H1 (cell line): ENCODE data around the gene MOB3C. TPM values are rescaled to one million over a fixed set of nuclear protein-coding genes. Genes with fewer than 3 reads are reported as not detected.

ENCODE experiments used
- CTCF ChIA-PET: fragments of 300-600 bp; sonication (Branson Sonifier 250); formaldehyde crosslinking; loops from one replicate; lab custom pipeline; 2021; ENCODE audit not compliant: partially characterized antibody; lab: Charles Lee
- POLR2A ChIA-PET: fragments of 300-600 bp; sonication (Branson Sonifier 250); formaldehyde crosslinking; loops from one replicate; lab custom pipeline; 2021; ENCODE audit warnings: inconsistent platforms; ENCODE audit not compliant: partially characterized antibody; lab: Charles Lee
- DNase-seq, 2 experiments: peaks; one replicate each; pipeline versions ENCODE4 v3.0.0 to v3.0.0-alpha.2; 2010 to 2022; ENCODE audit warnings: low spot score in 2 of 2, low read depth in 1 of 2, mixed read lengths in 1 of 2
- FAIRE-seq: peaks from 2 replicates; lab custom pipeline; 2011; peaks lifted over from hg19 to GRCh38; lab: Jason Lieb, UNC
- H2AFZ ChIP-seq: 2 replicates; pipeline ENCODE4 v1.8.1; 2012; ENCODE audit warnings: low read length, inconsistent platforms
- H2AK5ac ChIP-seq: 2 replicates; pipeline ENCODE4 v1.6.1; 2013; ENCODE audit warnings: low read depth, low read length
- H2BK120ac ChIP-seq: replicated peaks from 2 replicates; pipeline ENCODE3; 2013; ENCODE audit warnings: low read depth, low read length, inconsistent platforms
- H2BK12ac ChIP-seq: 2 replicates; pipeline ENCODE4 v1.6.1; 2013; ENCODE audit warnings: low read depth, low read length
- H2BK15ac ChIP-seq: 2 replicates; pipeline ENCODE4 v1.6.1; 2013; ENCODE audit warnings: low read length
- H2BK20ac ChIP-seq: 2 replicates; pipeline ENCODE4 v1.6.1; 2013; ENCODE audit warnings: low read length
- H2BK5ac ChIP-seq: 2 replicates; pipeline ENCODE4 v1.6.1; 2013; ENCODE audit warnings: low read depth, low read length
- H3K14ac ChIP-seq: 2 replicates; pipeline ENCODE4 v1.6.1; 2013; ENCODE audit warnings: inconsistent platforms; ENCODE audit not compliant: insufficient read length
- H3K18ac ChIP-seq: 2 replicates; pipeline ENCODE4 v1.6.1; 2013; ENCODE audit warnings: low read length; ENCODE audit errors: extremely low read depth
- H3K23ac ChIP-seq: 2 replicates; pipeline ENCODE4 v1.6.1; 2013; ENCODE audit warnings: inconsistent platforms; ENCODE audit not compliant: insufficient read length
- H3K23me2 ChIP-seq: 2 replicates; pipeline ENCODE4 v1.6.1; 2013; ENCODE audit warnings: low read depth, low read length
- H3K27ac ChIP-seq: 2 replicates; pipeline ENCODE4 v1.6.1; 2011; ENCODE audit warnings: low read depth, low read length, inconsistent platforms
- H3K27me3 ChIP-seq, 4 experiments: replicated peaks in 1 of 4; 1 replicate in 1 of 4; 2 replicates in 3 of 4; pipeline versions ENCODE4 v1.6.1 to v1.8.1; 2011 to 2013; ENCODE audit warnings: low read length in 3 of 4, mild to moderate bottlenecking in 3 of 4, inconsistent platforms in 2 of 4, mixed read lengths in 2 of 4, moderate library complexity in 1 of 4; ENCODE audit not compliant: control insufficient read depth in 3 of 4, insufficient read depth in 3 of 4; ENCODE audit errors: extremely low read depth in 1 of 4
- H3K36me3 ChIP-seq, 4 experiments: 2 replicates each; pipeline versions ENCODE4 v1.6.1 to v1.8.1; 2011 to 2013; ENCODE audit warnings: mild to moderate bottlenecking in 4 of 4, low read length in 3 of 4, moderate library complexity in 2 of 4, control low read depth in 1 of 4, inconsistent platforms in 1 of 4; ENCODE audit not compliant: insufficient read depth in 4 of 4, control insufficient read depth in 2 of 4
- H3K4ac ChIP-seq: replicated peaks from 2 replicates; pipeline ENCODE3; 2013; ENCODE audit warnings: low read length, low read depth, mixed read lengths, inconsistent platforms; ENCODE audit not compliant: insufficient read length
- H3K4me1 ChIP-seq, 4 experiments: replicated peaks in 1 of 4; 1 replicate in 1 of 4; 2 replicates in 3 of 4; pipeline versions ENCODE4 v1.6.1 to v1.8.1; 2011 to 2013; ENCODE audit warnings: low read length in 3 of 4, inconsistent platforms in 2 of 4, mixed read lengths in 1 of 4; ENCODE audit not compliant: insufficient read depth in 4 of 4, control insufficient read depth in 3 of 4
- H3K4me2 ChIP-seq, 2 experiments: 2 replicates each; pipeline versions ENCODE4 v1.6.1 to v1.8.1; 2011 to 2013; ENCODE audit warnings: low read depth in 2 of 2, low read length in 2 of 2, control low read depth in 1 of 2, inconsistent platforms in 1 of 2, mild to moderate bottlenecking in 1 of 2; ENCODE audit not compliant: insufficient read depth in 1 of 2
- H3K4me3 ChIP-seq, 4 experiments: fragments of 200-600, 300-600 bp in 1 of 4; sonication (generic), shearing (Covaris generic), sonication (Bioruptor Twin) in 1 of 4; 2 replicates each; pipeline versions ENCODE4 v1.5.1 to v1.8.1; 2011 to 2016; ENCODE audit warnings: low read length in 4 of 4, low read depth in 3 of 4, control low read depth in 2 of 4, inconsistent platforms in 2 of 4, mild to moderate bottlenecking in 2 of 4, mixed read lengths in 1 of 4, moderate library complexity in 1 of 4; ENCODE audit not compliant: insufficient read depth in 2 of 4; ENCODE audit errors: extremely low read depth in 1 of 4
- H3K56ac ChIP-seq: replicated peaks from 2 replicates; pipeline ENCODE3; 2013; ENCODE audit warnings: low read depth, mild to moderate bottlenecking, mixed read lengths, low read length, inconsistent platforms; ENCODE audit not compliant: insufficient read length
- H3K79me1 ChIP-seq: 2 replicates; pipeline ENCODE4 v1.6.1; 2013; ENCODE audit warnings: low read depth, low read length, control low read depth
- H3K79me2 ChIP-seq, 2 experiments: 2 replicates each; pipeline versions ENCODE4 v1.6.1 to v1.8.1; 2012 to 2013; ENCODE audit warnings: low read length in 2 of 2, mild to moderate bottlenecking in 2 of 2, inconsistent platforms in 1 of 2; ENCODE audit not compliant: insufficient read depth in 2 of 2, control insufficient read depth in 1 of 2
- H3K9ac ChIP-seq, 4 experiments: replicated peaks in 1 of 4; 1 replicate in 1 of 4; 2 replicates in 3 of 4; pipeline versions ENCODE4 v1.6.1 to v1.8.1; 2011 to 2013; ENCODE audit warnings: low read depth in 3 of 4, low read length in 3 of 4, control low read depth in 2 of 4, mild to moderate bottlenecking in 2 of 4, moderate library complexity in 2 of 4, inconsistent platforms in 1 of 4; ENCODE audit errors: extremely low read depth in 1 of 4
- H3K9me3 ChIP-seq, 2 experiments: 2 replicates each; pipeline versions ENCODE4 v1.6.1 to v1.8.1; 2012 to 2013; ENCODE audit warnings: mild to moderate bottlenecking in 2 of 2, moderate library complexity in 2 of 2, control low read depth in 1 of 2, inconsistent platforms in 1 of 2, low read depth in 1 of 2, low read length in 1 of 2, mixed read lengths in 1 of 2; ENCODE audit not compliant: insufficient read depth in 2 of 2
- H4K20me1 ChIP-seq, 2 experiments: replicated peaks in 1 of 2; 2 replicates each; pipeline versions ENCODE3 to v1.8.1; 2011 to 2013; ENCODE audit warnings: inconsistent platforms in 2 of 2, low read length in 2 of 2, mild to moderate bottlenecking in 1 of 2; ENCODE audit not compliant: insufficient read depth in 2 of 2, control insufficient read depth in 1 of 2
- H4K5ac ChIP-seq: 2 replicates; pipeline ENCODE4 v1.6.1; 2013; ENCODE audit warnings: low read length, low read depth, mixed read lengths, inconsistent platforms; ENCODE audit not compliant: insufficient read length
- H4K8ac ChIP-seq: 2 replicates; pipeline ENCODE4 v1.8.0; 2013; ENCODE audit warnings: mild to moderate bottlenecking, moderate library complexity, low read length, inconsistent platforms; ENCODE audit not compliant: insufficient read depth; ENCODE audit errors: extremely low read depth
- H4K91ac ChIP-seq: replicated peaks from 2 replicates; pipeline ENCODE3; 2013; ENCODE audit warnings: low read length, mixed read lengths, inconsistent platforms; ENCODE audit not compliant: insufficient read length
- CTCF ChIP-seq, 3 experiments: IDR thresholded peaks; 1 replicate in 2 of 3; 2 replicates in 1 of 3; pipeline versions ENCODE4 v1.5.1 to v1.6.1; 2011; ENCODE audit warnings: low read length in 3 of 3, mild to moderate bottlenecking in 3 of 3, inconsistent platforms in 2 of 3, low read depth in 1 of 3, moderate library complexity in 1 of 3; ENCODE audit not compliant: insufficient read depth in 1 of 3; ENCODE audit errors: control extremely low read depth in 1 of 3
- WGBS, 2 experiments: shearing (Covaris generic) in 1 of 2; methylation state at CpG; one replicate each; pipeline versions ENCODE4 v1.1.6 to v1.1.7; 2013 to 2015; ENCODE audit warnings: low lambda C conversion rate in 2 of 2, mixed read lengths in 2 of 2, inconsistent platforms in 1 of 2, low coverage in 1 of 2, missing lambda C conversion rate in 1 of 2; ENCODE audit not compliant: insufficient replicate concordance in 2 of 2, insufficient coverage in 1 of 2, insufficient read length in 1 of 2; ENCODE audit errors: extremely low coverage in 1 of 2, missing lambda C conversion rate in 1 of 2; 5-methylcytosine and 5-hydroxymethylcytosine counted together
- polyA plus RNA-seq, 7 experiments: library from polyadenylated mRNA; depleted of rRNA in 3 of 7; stranded (reverse) in 5 of 7; unstranded in 2 of 7; fragments of >200 nt in 5 of 7; fragments of 200-250 nt in 2 of 7; gene quantifications; 1 replicate in 5 of 7; 2 replicates in 1 of 7; 4 replicates in 1 of 7; pipeline versions ENCODE4 v1.2.1 to v1.2.3, GENCODE V29; 2011 to 2013; ENCODE audit warnings: missing spikeins in 2 of 7, mixed read lengths in 2 of 7
- total RNA-seq: library from RNA; stranded (reverse); fragmentation: NEBNext Ultra II Directional; extraction: Animal tissue kit (Norgen Biotek cat#: 25700); gene quantifications from 2 replicates; pipeline ENCODE4 v1.2.1, GENCODE V29; 2021

The MOB3C gene
- total and polyA plus RNA-seq, 2 of the 8 experiments (the other 6 are each of a cell fraction or from before 2014, with no cell fraction given): 5.8 to 6.6 TPM

- FAIRE-seq: no peak
- DNase-seq: no peak
- POLR2A ChIA-PET: interaction anchor here (2.6 kb wide), 1 partner anchor 10 kb away, joined by 7 read pairs; the partner anchor contains the start of gene MKNK1
Observed at GRCh38 chr1:46595127-46595526, 21.5 kb downstream of the MOB3C start.

More at GRCh38 chr1:46595127-46595526, 21.5 kb downstream of the MOB3C start:
- Histone ChIP-seq H3K27me3 (no peaks in the 10 kb centered on the region), H3K36me3 (no peaks in the 10 kb centered on the region; a peak in 2 of 8 replicates), H3K79me2 (no peaks in the 10 kb centered on the region), H3K14ac (no peak overlapping the region), H4K91ac (no peak overlapping the region), H2BK12ac (no peak overlapping the region), H3K4me3 (no peak overlapping the region), H3K4me2 (no peak overlapping the region), H3K23me2 (no peaks in the 10 kb centered on the region; the same call in 1 of the 2 replicates), H3K9ac (no peak overlapping the region), H2BK120ac (no peak overlapping the region), H2BK20ac (no peak overlapping the region), H3K23ac (no peak overlapping the region), H3K4ac (no peak overlapping the region), H3K4me1 (no peaks in the 10 kb centered on the region), H3K9me3 (no peaks in the 10 kb centered on the region), H2BK5ac (no peak overlapping the region), H2AK5ac (no peak overlapping the region), H2BK15ac (no peak overlapping the region), H4K8ac (no peak overlapping the region), H4K5ac (no peak overlapping the region), H4K20me1 (no peaks in the 10 kb centered on the region), H3K56ac (no peak overlapping the region), H3K27ac (no peak overlapping the region), H3K18ac (no peak overlapping the region), H3K79me1 (no peaks in the 10 kb centered on the region; the same call in 1 of the 2 replicates), H2AFZ (no peak overlapping the region)
- 86% methylated on average over 3 of the region's 3 CpGs; no CpG with 5 or more reads in 1 of the 2 experiments for WGBS, 2 experiments
- CTCF ChIA-PET: interaction anchor here (1.2 to 1.8 kb wide), 2 partner anchors 11 to 47 kb away, joined by 3 to 4 read pairs; no protein-coding TSS in a partner anchor
- TF ChIP-seq CTCF (IDR thresholded peaks at IDR 0.05; ENCODE audit: control extremely low read depth in 1 of 3, insufficient read depth in 1 of 3, low read depth in 1 of 3, low read length in 3 of 3): no peak
